Fibroblast of lung (primary cell): ENCODE measurements around the gene G6PC2. TPM values are rescaled to one million over a fixed set of nuclear protein-coding genes. Genes with fewer than 3 reads are reported as not detected.

Experiments used
- DNase-seq, 2 donors: peaks; one replicate each; pipeline versions ENCODE4 v3.0.0 to v3.0.0-alpha.2; 2010; ENCODE audit warnings: low read depth in 2 of 2
- H2AFZ ChIP-seq: 2 replicates; pipeline ENCODE4 v1.5.1; 2012; ENCODE audit warnings: low read length, control low read depth, inconsistent platforms
- H3K27ac ChIP-seq: 2 replicates; pipeline ENCODE4 v1.5.1; 2011; ENCODE audit warnings: low read length, control low read depth; ENCODE audit not compliant: insufficient read depth
- H3K27me3 ChIP-seq: 2 replicates; pipeline ENCODE4 v1.5.1; 2011; ENCODE audit warnings: mild to moderate bottlenecking, low read length; ENCODE audit not compliant: control insufficient read depth, insufficient read depth
- H3K36me3 ChIP-seq: 2 replicates; pipeline ENCODE4 v1.5.1; 2011; ENCODE audit warnings: low read length; ENCODE audit not compliant: control insufficient read depth, insufficient read depth
- H3K4me1 ChIP-seq: 2 replicates; pipeline ENCODE4 v1.5.1; 2011; ENCODE audit warnings: low read length; ENCODE audit not compliant: control insufficient read depth, insufficient read depth; ENCODE audit errors: extremely low read depth
- H3K4me2 ChIP-seq: 2 replicates; pipeline ENCODE4 v1.5.1; 2011; ENCODE audit warnings: low read length, control low read depth; ENCODE audit not compliant: insufficient read depth; ENCODE audit errors: extremely low read depth
- H3K4me3 ChIP-seq, 4 experiments: fragments of 200-600 bp in 1 of 4; sonication (generic) in 1 of 4; replicated peaks in 1 of 4; 2 replicates each; pipeline ENCODE4 v1.5.1; 2011 to 2016; ENCODE audit warnings: low read length in 4 of 4, low read depth in 3 of 4, mild to moderate bottlenecking in 3 of 4, control low read depth in 2 of 4, inconsistent platforms in 1 of 4, mixed read lengths in 1 of 4; ENCODE audit not compliant: insufficient read depth in 1 of 4; ENCODE audit errors: control extremely low read depth in 1 of 4
- H3K79me2 ChIP-seq: 2 replicates; pipeline ENCODE4 v1.5.1; 2012; ENCODE audit warnings: mild to moderate bottlenecking, low read length, inconsistent platforms; ENCODE audit not compliant: control insufficient read depth, insufficient read depth
- H3K9ac ChIP-seq: 2 replicates; pipeline ENCODE4 v1.5.1; 2011; ENCODE audit warnings: mild to moderate bottlenecking, low read length, control low read depth; ENCODE audit not compliant: insufficient read depth
- H3K9me3 ChIP-seq: 2 replicates; pipeline ENCODE4 v1.5.1; 2012; ENCODE audit warnings: low read depth, low read length; ENCODE audit not compliant: control insufficient read depth, insufficient read depth
- H4K20me1 ChIP-seq: 2 replicates; pipeline ENCODE4 v1.5.1; 2011; ENCODE audit warnings: low read length; ENCODE audit not compliant: control insufficient read depth, insufficient read depth; ENCODE audit errors: extremely low read depth
- CTCF ChIP-seq, 2 donors: IDR thresholded peaks in 1 of 2; conservative IDR thresholded peaks in 1 of 2; 1 replicate in 1 of 2; 2 replicates in 1 of 2; pipeline ENCODE4 v1.5.1; 2011 to 2012; ENCODE audit warnings: low read length in 2 of 2, control low read depth in 1 of 2, inconsistent platforms in 1 of 2, low read depth in 1 of 2, mild to moderate bottlenecking in 1 of 2
- EZH2 ChIP-seq: IDR thresholded peaks from 2 replicates; pipeline ENCODE4 v1.5.1; 2012; ENCODE audit warnings: low read length, control low read depth, mild to moderate bottlenecking; ENCODE audit errors: missing control alignments
- polyA plus RNA-seq, 2 donors: library from polyadenylated mRNA; depleted of rRNA in 1 of 2; stranded (reverse) in 1 of 2; unstranded in 1 of 2; fragments of >200 nt; gene quantifications; 2 replicates each; pipeline ENCODE4 v1.2.1, GENCODE V29; 2011 to 2012; ENCODE audit warnings: missing spikeins in 1 of 2
- total RNA-seq: library from RNA; depleted of rRNA; stranded (reverse); fragments of >200 nt; gene quantifications from 2 replicates; pipeline ENCODE4 v1.2.1, GENCODE V29; 2014

The G6PC2 gene
- total and polyA plus RNA-seq, 2 donors (not counting 1 experiment from before 2014, with no cell fraction given), result not detected

- Histone ChIP-seq H3K4me2 (no peak overlapping the region), H3K27me3 (no peaks in the 10 kb centered on the region), H3K4me1 (no peaks in the 10 kb centered on the region), H2AFZ (no peak overlapping the region), H3K36me3 (no peaks in the 10 kb centered on the region), H3K9me3 (no peaks in the 10 kb centered on the region), H3K79me2 (no peaks in the 10 kb centered on the region), H3K9ac (no peak overlapping the region), H3K4me3 (no peak overlapping the region), H4K20me1 (no peaks in the 10 kb centered on the region), H3K27ac (no peak overlapping the region)
- no peak for TF ChIP-seq EZH2
- no peak for DNase-seq
Measured at GRCh38 chr2:168944065-168944464, 43.0 kb downstream of the G6PC2 start.

- no peaks in the 10 kb centered on the region for H3K79me2 ChIP-seq
- H3K4me2 ChIP-seq, result no peak overlapping the region
- no peaks in the 10 kb centered on the region for H3K4me1 ChIP-seq
- no peak overlapping the region for H3K27ac ChIP-seq
- no peak for DNase-seq
- no peak overlapping the region for H3K9ac ChIP-seq
- no peak overlapping the region for H3K4me3 ChIP-seq
- no peak for TF ChIP-seq CTCF (conservative IDR thresholded peaks at IDR 0.05 in 1 of 2, IDR thresholded peaks at IDR 0.05 in 1 of 2; ENCODE audit: low read depth in 1 of 2, low read length in 2 of 2)
- no peak for TF ChIP-seq EZH2
- H2AFZ ChIP-seq, result no peak overlapping the region
- H3K27me3 ChIP-seq, result no peaks in the 10 kb centered on the region
- H4K20me1 ChIP-seq, result no peaks in the 10 kb centered on the region
- H3K9me3 ChIP-seq, result no peaks in the 10 kb centered on the region
- no peaks in the 10 kb centered on the region for H3K36me3 ChIP-seq
Measured at GRCh38 chr2:168945508-168945907, 44.4 kb downstream of the G6PC2 start.

GRCh38 chr2:168948621-168949212, 47.6 kb downstream of the G6PC2 start:
- no peak overlapping the region for H3K4me2 ChIP-seq
- no peaks in the 10 kb centered on the region for H3K4me1 ChIP-seq
- peak in 1 of 2 donors; percentile 5 for DNase-seq
- no peaks in the 10 kb centered on the region for H3K27me3 ChIP-seq
- H3K4me3 ChIP-seq, result no peak overlapping the region
- no peaks in the 10 kb centered on the region for H3K79me2 ChIP-seq
- no peak overlapping the region for H2AFZ ChIP-seq
- H4K20me1 ChIP-seq, result no peaks in the 10 kb centered on the region
- no peaks in the 10 kb centered on the region for H3K36me3 ChIP-seq
- no peak overlapping the region for H3K9ac ChIP-seq
- peak; percentile 50 to 64 for TF ChIP-seq CTCF (conservative IDR thresholded peaks at IDR 0.05 in 1 of 2, IDR thresholded peaks at IDR 0.05 in 1 of 2; ENCODE audit: low read depth in 1 of 2, low read length in 2 of 2)
- no peak for TF ChIP-seq EZH2
- no peaks in the 10 kb centered on the region for H3K9me3 ChIP-seq
- no peak overlapping the region for H3K27ac ChIP-seq
